ENCODE results near the gene BRWD1. TPM values are rescaled to one million over a fixed set of nuclear protein-coding genes. Genes with fewer than 3 reads are reported as not detected.
A peak's percentile ranks its signal among the peaks of the same experiment; 100 is the strongest.

The BRWD1 gene
- total and polyA plus RNA-seq, 2 of the 13 experiments (the other 11 are each of a cell fraction or from before 2014, with no cell fraction given) = 13.9 to 28.0 TPM

DNA sequence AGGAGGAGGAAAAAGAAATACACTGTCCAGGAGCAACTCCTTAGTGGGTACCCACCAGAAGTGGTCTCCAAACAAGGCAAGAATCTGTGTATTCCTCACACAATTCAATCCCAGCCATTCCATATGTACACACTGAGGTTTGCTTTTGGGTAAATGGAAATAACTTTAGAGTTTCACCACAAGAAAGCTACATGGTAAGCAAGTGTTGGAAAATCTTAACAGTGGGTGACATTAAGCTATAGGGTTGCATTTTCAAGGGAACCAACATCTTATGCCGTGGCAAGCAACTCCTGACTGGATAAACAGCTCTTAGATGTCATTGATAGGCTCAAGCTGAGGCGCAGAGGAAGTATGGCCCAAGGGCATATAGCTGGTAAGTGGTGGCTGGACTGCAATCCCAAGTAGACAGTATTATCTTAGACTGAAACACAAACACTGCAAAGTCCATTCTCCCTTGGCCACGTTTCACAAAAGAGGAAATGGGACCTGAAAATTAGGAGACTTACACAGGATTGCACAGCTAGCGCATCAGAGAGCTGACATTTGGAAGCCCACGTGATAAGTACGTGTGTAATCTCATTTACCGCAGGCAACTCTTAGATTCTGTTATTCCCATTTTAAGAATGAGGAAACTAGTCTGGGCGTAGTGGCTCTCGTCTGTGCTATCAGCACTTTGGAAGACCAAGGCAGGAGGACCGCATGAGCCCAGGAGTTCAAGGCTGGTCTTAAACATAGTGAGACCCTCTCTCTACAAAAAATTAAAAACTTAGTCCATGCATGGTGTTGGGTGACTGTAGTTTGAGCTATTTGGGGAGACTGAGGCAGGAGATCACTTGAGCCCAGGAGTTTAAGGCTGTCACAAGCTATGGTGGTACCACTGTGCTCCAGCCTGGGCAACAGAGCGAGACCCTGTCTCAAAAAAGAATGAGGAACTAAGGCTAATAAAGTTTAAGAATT lies 4.0 kb upstream of the BRWD1 start:
- Histone ChIP-seq H3K36me3 (replicated peaks in 1 of 2; ENCODE audit: control insufficient read depth in 1 of 2, insufficient read depth in 2 of 2, low read length in 2 of 2) (no peaks in the 10 kb centered on the region), H3K27ac (ENCODE audit: extremely low read length, insufficient read depth, low read length) (no peak overlapping the region), H3K9ac (ENCODE audit: insufficient read depth, low read depth, low read length) (no peak overlapping the region), H3K9me3 (ENCODE audit: low read length) (no peaks in the 10 kb centered on the region), H3K4me3 (replicated peaks in 1 of 3; ENCODE audit: insufficient read depth in 1 of 3, low read depth in 2 of 3, low read length in 3 of 3) (no peak overlapping the region), H4K20me1 (ENCODE audit: insufficient read depth, low read length) (no peaks in the 10 kb centered on the region), H3K4me1 (ENCODE audit: insufficient read depth, low read length) (peaks cover 51% of the 10 kb centered on the region), H2AFZ (ENCODE audit: low read length) (no peak overlapping the region), H3K4me2 (ENCODE audit: low read depth, low read length) (peak overlapping the region; percentile 16; the same call in 1 of the 2 replicates), H3K79me2 (ENCODE audit: insufficient read depth, low read length) (peaks cover 3% of the 10 kb centered on the region), H3K27me3 (ENCODE audit: control insufficient read depth in 1 of 2, insufficient read depth in 2 of 2, low read length in 2 of 2) (no peaks in the 10 kb centered on the region; a peak in 1 of 5 replicates)
- TF ChIP-seq ZNF354B (CRISPR knock-in tag; IDR thresholded peaks at IDR 0.05) (0 out of 2 replicates have a peak, but pooled peaks have one; percentile 54), ZNF451 (CRISPR knock-in tag; IDR thresholded peaks at IDR 0.05) (no peak)
- TF ChIP-seq, protein P1, sequence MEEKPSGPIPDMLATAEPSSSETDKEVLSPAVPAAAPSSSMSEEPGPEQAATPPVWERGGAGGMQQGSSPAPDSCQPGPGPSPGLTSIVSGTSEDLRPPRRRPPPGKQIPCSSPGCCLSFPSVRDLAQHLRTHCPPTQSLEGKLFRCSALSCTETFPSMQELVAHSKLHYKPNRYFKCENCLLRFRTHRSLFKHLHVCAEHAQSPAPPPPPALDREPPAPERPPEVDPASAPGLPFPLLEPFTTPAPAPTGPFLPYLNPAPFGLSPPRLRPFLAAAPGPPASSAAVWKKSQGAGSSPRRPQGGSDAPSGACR (CRISPR knock-in tag; IDR thresholded peaks at IDR 0.05) = no peak
- TF ChIP-seq, protein P2, sequence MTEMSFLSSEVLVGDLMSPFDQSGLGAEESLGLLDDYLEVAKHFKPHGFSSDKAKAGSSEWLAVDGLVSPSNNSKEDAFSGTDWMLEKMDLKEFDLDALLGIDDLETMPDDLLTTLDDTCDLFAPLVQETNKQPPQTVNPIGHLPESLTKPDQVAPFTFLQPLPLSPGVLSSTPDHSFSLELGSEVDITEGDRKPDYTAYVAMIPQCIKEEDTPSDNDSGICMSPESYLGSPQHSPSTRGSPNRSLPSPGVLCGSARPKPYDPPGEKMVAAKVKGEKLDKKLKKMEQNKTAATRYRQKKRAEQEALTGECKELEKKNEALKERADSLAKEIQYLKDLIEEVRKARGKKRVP (CRISPR knock-in tag; IDR thresholded peaks at IDR 0.05) = no peak
- TF ChIP-seq, protein P3, sequence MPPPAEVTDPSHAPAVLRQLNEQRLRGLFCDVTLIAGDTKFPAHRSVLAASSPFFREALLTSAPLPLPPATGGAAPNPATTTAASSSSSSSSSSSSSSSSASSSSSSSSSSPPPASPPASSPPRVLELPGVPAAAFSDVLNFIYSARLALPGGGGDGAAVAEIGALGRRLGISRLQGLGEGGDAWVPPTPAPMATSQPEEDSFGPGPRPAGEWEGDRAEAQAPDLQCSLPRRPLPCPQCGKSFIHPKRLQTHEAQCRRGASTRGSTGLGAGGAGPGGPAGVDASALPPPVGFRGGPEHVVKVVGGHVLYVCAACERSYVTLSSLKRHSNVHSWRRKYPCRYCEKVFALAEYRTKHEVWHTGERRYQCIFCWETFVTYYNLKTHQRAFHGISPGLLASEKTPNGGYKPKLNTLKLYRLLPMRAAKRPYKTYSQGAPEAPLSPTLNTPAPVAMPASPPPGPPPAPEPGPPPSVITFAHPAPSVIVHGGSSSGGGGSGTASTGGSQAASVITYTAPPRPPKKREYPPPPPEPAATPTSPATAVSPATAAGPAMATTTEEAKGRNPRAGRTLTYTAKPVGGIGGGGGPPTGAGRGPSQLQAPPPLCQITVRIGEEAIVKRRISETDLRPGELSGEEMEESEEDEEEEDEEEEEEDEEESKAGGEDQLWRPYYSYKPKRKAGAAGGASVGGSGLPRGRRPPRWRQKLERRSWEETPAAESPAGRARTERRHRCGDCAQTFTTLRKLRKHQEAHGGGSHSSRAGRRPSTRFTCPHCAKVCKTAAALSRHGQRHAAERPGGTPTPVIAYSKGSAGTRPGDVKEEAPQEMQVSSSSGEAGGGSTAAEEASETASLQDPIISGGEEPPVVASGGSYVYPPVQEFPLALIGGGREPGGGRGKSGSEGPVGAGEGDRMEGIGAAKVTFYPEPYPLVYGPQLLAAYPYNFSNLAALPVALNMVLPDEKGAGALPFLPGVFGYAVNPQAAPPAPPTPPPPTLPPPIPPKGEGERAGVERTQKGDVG (CRISPR knock-in tag; IDR thresholded peaks at IDR 0.05; ENCODE audit: borderline replicate concordance) = no peak
- TF ChIP-seq, protein P4, sequence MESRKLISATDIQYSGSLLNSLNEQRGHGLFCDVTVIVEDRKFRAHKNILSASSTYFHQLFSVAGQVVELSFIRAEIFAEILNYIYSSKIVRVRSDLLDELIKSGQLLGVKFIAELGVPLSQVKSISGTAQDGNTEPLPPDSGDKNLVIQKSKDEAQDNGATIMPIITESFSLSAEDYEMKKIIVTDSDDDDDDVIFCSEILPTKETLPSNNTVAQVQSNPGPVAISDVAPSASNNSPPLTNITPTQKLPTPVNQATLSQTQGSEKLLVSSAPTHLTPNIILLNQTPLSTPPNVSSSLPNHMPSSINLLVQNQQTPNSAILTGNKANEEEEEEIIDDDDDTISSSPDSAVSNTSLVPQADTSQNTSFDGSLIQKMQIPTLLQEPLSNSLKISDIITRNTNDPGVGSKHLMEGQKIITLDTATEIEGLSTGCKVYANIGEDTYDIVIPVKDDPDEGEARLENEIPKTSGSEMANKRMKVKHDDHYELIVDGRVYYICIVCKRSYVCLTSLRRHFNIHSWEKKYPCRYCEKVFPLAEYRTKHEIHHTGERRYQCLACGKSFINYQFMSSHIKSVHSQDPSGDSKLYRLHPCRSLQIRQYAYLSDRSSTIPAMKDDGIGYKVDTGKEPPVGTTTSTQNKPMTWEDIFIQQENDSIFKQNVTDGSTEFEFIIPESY (CRISPR knock-in tag; IDR thresholded peaks at IDR 0.05) = peak; percentile 86
- TF ChIP-seq, protein P5, sequence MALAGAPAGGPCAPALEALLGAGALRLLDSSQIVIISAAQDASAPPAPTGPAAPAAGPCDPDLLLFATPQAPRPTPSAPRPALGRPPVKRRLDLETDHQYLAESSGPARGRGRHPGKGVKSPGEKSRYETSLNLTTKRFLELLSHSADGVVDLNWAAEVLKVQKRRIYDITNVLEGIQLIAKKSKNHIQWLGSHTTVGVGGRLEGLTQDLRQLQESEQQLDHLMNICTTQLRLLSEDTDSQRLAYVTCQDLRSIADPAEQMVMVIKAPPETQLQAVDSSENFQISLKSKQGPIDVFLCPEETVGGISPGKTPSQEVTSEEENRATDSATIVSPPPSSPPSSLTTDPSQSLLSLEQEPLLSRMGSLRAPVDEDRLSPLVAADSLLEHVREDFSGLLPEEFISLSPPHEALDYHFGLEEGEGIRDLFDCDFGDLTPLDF (CRISPR knock-in tag; IDR thresholded peaks at IDR 0.05) = no peak
- FAIRE-seq (no peak), DNase-seq (ENCODE audit: low spot score) (no peak), ATAC-seq (no peak)
- POLR2A ChIA-PET = interaction anchor here (0.9 to 1.0 kb wide), 2 partner anchors 31 to 69 kb away, joined by 4 to 5 read pairs; partner anchors contain the start of gene HMGN1
- intact Hi-C loops (cut with micrococcal nuclease; ENCODE audit: unreplicated experiment) = no loop called here
- CTCF ChIA-PET (ENCODE audit: low intra/inter-chr PET ratio, low total read pairs) = no interaction called here
- in situ Hi-C loops (cut with HindIII; ENCODE audit: extremely low pct_ligation_motif_present, low pct_unique_long_range_greater_than_20kb) = no loop called here
- 53% methylated on average over 11 of the region's 11 CpGs for WGBS (ENCODE audit: low lambda C conversion rate)
- BruUV-seq (replicated peaks) = no TSS peak
